ENCODE data around the gene AGAP1. TPM values are rescaled to one million over a fixed set of nuclear protein-coding genes. Genes with fewer than 3 reads are reported as not detected.

AGAP1 gene
- total RNA-seq, 2 donors from 2014 or later = 19.1 to 20.8 TPM

GRCh38 chr2:235575904-235576303 lies 82.1 kb downstream of the AGAP1 start:
- Histone ChIP-seq H3K9me3 (no peaks in the 10 kb centered on the region), H3K36me3 (no peaks in the 10 kb centered on the region), H3K27me3 (replicated peaks; ENCODE audit: insufficient read depth) (no peaks in the 10 kb centered on the region), H3K4me3 (no peak overlapping the region), H3K4me1 (ENCODE audit: control insufficient read depth in 1 of 2, low read depth in 2 of 2) (no peaks in the 10 kb centered on the region), H3K27ac (no peak overlapping the region)
- TF ChIP-seq CTCF (IDR thresholded peaks at IDR 0.05) = no peak
- DNase-seq (ENCODE audit: low spot score) (no peak), ATAC-seq (ENCODE audit: insufficient number of reproducible peaks, low FRiP score, low read depth) (no peak)

- no peak overlapping the region for H3K27ac ChIP-seq
- no peak for TF ChIP-seq CTCF (IDR thresholded peaks at IDR 0.05)
- H3K4me3 ChIP-seq = no peak overlapping the region
- H3K4me1 ChIP-seq (ENCODE audit: control insufficient read depth in 1 of 2, low read depth in 2 of 2) = no peaks in the 10 kb centered on the region
- ATAC-seq (ENCODE audit: insufficient number of reproducible peaks, low FRiP score, low read depth) (no peak), DNase-seq (ENCODE audit: low spot score) (no peak)
- no peaks in the 10 kb centered on the region for H3K36me3 ChIP-seq
- H3K27me3 ChIP-seq (replicated peaks; ENCODE audit: insufficient read depth) = no peaks in the 10 kb centered on the region
- no peaks in the 10 kb centered on the region for H3K9me3 ChIP-seq
Observed at GRCh38 chr2:235576337-235576910, 82.6 kb downstream of the AGAP1 start.

GRCh38 chr2:235577404-235578330 lies 83.8 kb downstream of the AGAP1 start:
- no peak for ATAC-seq (ENCODE audit: insufficient number of reproducible peaks, low FRiP score, low read depth)
- no peaks in the 10 kb centered on the region for H3K9me3 ChIP-seq
- no peak overlapping the region for H3K4me3 ChIP-seq
- H3K27ac ChIP-seq = no peak overlapping the region
- DNase-seq (ENCODE audit: low spot score) = no peak
- no peaks in the 10 kb centered on the region for H3K4me1 ChIP-seq (ENCODE audit: control insufficient read depth in 1 of 2, low read depth in 2 of 2)
- TF ChIP-seq CTCF (IDR thresholded peaks at IDR 0.05) = no peak
- no peaks in the 10 kb centered on the region for H3K36me3 ChIP-seq
- H3K27me3 ChIP-seq (replicated peaks; ENCODE audit: insufficient read depth) = no peaks in the 10 kb centered on the region

- Histone ChIP-seq H3K27me3 (replicated peaks; ENCODE audit: insufficient read depth) (no peaks in the 10 kb centered on the region), H3K4me3 (no peak overlapping the region), H3K27ac (no peak overlapping the region), H3K36me3 (no peaks in the 10 kb centered on the region), H3K9me3 (no peaks in the 10 kb centered on the region), H3K4me1 (ENCODE audit: control insufficient read depth in 1 of 2, low read depth in 2 of 2) (no peaks in the 10 kb centered on the region)
- no peak for ATAC-seq (ENCODE audit: insufficient number of reproducible peaks, low FRiP score, low read depth)
- DNase-seq (ENCODE audit: low spot score) = no peak
- no peak for TF ChIP-seq CTCF (IDR thresholded peaks at IDR 0.05)
Observed at GRCh38 chr2:235579128-235579527, 85.3 kb downstream of the AGAP1 start.

GRCh38 chr2:235580426-235581157 lies 86.7 kb downstream of the AGAP1 start:
- Histone ChIP-seq H3K4me1 (ENCODE audit: control insufficient read depth in 1 of 2, low read depth in 2 of 2) (no peaks in the 10 kb centered on the region), H3K9me3 (no peaks in the 10 kb centered on the region), H3K36me3 (no peaks in the 10 kb centered on the region), H3K4me3 (no peak overlapping the region), H3K27me3 (replicated peaks; ENCODE audit: insufficient read depth) (no peaks in the 10 kb centered on the region), H3K27ac (no peak overlapping the region)
- ATAC-seq (ENCODE audit: insufficient number of reproducible peaks, low FRiP score, low read depth) (no peak), DNase-seq (ENCODE audit: low spot score) (no peak)
- no peak for TF ChIP-seq CTCF (IDR thresholded peaks at IDR 0.05)

Measured in thoracic aorta (tissue), 2 donors.